ENCODE data around the gene ADRA2C.

Gene ADRA2C

GRCh38 chr4:3733195-3733594, 33.0 kb upstream of the ADRA2C start:
- DNase-seq = no peak

DNA sequence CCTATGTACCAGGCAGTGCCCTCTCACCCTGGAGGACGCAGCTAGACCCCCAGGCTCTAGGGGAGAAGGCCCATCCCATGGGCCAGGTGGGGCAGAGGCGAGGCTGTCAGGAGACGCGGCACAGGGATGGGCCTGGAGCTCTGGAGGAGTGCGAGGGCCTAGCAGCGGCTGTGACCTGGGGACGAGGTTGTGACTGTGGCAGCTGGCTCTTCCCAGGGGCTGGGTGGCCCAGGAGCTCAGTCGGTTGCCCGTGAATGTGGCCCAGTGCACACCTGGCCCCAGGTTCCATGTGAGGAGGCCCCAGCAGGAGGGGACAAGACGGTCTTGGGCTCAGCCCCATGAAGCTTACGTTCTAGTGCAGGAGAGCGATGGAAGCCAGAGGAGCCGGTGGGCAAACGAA, 31.0 kb upstream of the ADRA2C start:
- no peak for DNase-seq

GRCh38 chr4:3736290-3736689, 29.9 kb upstream of the ADRA2C start:
- DNase-seq = no peak

DNA sequence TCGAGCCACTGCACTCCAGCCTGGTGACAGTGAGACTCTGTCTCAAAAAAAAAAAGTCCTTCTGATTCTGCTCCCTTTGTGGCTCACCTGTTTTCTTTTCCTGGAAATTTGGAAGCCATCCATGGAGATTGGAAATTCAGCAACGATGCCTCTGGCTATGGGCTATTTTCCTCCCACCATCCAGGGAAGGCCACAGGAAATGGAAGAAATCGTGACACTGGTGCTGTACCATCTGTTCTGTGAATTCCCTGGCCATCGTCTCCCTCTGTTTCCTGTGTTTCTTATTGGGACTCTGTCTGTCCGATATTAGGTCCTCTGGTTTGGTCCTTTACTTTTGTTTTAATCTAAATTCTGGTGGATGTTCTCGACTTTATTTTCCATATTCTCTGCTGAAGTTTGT, 29.4 kb upstream of the ADRA2C start:
- no peak for DNase-seq

- no peak for DNase-seq
Measured at GRCh38 chr4:3739577-3739976, 26.6 kb upstream of the ADRA2C start.

DNA sequence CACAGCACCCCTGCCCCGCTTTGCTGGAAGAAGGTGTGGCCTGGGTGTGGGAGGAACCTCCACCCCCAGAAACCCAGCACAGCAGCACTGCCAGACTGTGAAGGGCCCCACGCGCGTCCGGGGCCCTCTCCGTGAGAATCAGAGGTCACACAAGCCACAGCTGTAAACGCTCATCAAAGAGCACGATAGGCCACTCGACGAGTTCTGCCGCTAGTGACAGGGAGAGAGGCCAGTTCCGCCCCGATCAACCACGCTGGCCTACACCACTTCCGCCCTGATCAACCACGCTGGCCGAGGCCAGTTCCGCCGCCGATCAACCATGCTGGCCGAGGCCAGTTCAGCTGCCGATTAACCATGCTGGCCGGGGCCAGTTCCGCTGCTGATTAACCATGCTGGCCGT, 25.9 kb upstream of the ADRA2C start:
- no peak for DNase-seq

DNA sequence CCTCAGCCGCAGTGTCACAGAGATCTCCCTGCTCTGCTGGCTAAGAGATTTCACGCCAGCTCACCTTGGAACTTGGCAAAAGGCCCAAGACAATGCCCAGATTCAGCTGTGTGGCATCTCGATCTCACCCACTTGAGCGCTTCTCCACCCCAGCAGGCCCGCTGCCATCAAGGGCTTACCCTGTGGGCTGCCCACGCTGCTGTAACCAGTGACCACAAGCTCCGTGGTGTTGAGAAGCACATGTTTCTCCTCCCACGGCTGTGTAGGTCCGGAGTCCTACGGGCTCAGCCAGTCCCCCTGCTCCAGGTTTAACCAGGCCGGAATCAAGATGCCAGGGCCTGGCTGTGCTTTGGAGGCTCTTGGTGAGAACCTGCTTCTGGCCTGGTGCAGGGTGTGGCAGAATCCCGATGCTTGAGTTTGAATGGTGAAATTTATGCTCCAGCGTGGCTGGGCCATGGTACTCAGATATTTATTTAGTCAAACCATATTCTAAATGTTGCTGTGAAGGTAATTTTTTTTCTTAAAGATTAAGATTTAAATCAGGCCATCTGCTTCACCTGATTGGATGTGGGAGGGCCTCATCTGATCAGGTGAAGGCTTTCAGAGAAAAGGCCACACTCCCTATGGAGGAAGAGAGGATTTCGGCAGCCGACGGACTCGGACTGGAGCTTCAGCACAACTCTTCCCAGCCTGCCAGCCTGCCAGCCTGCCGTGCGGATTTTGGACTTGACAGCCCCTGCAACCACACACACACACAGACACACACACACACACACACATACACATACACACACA, 24.8 kb upstream of the ADRA2C start:
- DNase-seq = no peak

GRCh38 chr4:3742610-3743009, 23.6 kb upstream of the ADRA2C start:
- no peak for DNase-seq

GRCh38 chr4:3744232-3744631, 22.0 kb upstream of the ADRA2C start:
- DNase-seq = no peak

- DNase-seq = no peak
Measured at GRCh38 chr4:3744901-3745300, 21.3 kb upstream of the ADRA2C start.

DNA sequence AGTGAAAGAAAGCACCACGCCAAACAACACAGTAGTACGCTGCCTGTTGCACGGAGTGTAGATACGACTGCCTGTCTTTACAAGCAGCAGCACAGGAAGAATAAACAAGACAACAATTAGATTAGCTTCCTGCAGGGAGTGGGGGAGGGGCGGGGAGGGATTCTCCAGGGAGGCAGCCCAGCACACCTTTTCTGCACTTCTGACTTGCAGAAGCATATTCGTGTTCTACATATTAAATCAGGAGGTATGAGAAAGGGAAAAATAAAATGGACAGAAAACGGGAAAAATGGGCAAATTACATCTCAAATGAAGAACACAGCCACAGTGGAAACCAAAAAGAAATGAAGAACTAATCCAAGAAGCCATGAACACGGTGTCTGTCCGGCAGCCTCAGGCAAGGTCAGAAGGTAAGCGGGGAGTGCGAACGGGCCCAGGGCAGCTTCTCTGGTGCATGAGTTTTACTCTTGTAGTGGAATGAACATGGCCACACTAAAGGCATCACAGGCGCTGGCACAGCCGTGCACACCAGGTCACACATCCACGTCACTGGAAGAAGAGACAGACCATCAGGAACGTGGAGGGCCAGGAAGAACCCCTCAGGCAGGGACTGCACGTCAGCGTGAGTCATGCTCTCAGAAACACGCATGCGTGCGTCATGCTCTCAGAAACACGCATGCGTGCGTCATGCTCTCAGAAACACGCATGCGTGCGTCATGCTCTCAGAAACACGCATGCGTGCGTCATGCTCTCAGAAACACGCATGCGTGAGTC, 20.1 kb upstream of the ADRA2C start:
- DNase-seq = no peak

- no peak for DNase-seq
Measured at GRCh38 chr4:3746701-3747580, 19.2 kb upstream of the ADRA2C start.

DNA sequence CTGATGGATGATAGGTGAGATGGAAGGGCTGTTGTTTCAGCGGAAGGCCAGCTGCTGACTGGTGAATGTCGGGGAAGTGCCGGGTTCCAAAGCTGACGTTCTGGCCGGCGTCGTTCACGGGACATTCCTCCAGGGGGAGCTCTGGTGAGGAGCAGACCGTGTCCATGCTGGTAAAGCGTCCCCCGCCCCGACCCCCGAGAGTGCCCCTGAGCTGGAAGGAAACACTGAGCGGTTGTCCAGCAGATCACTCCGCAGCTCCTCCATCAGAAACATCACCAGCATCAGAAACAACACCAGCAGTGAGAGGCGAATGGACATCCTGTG, 18.6 kb upstream of the ADRA2C start:
- DNase-seq = no peak

- no peak for DNase-seq
Measured at GRCh38 chr4:3748136-3748898, 17.9 kb upstream of the ADRA2C start.

DNA sequence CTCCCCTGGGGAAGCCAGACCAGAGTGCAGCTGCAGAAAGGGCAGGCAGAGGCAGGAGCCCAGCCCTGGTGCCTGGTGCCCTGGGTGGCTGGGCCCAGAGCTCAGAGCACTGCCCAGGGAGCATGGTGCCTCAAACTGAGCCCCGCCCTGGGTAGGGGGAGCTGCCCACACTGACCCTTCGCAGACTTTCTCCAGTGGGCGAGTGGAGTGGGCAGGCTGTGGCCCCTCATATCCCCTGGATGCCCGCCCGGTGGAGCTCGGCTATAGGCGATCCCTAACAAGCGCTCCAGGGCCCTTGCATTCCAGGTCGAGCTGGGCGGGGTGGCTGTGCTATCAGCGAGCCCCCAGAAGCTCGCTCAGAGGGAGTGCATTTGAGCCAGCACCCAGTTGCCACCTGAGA, 17.1 kb upstream of the ADRA2C start:
- DNase-seq = no peak

DNA sequence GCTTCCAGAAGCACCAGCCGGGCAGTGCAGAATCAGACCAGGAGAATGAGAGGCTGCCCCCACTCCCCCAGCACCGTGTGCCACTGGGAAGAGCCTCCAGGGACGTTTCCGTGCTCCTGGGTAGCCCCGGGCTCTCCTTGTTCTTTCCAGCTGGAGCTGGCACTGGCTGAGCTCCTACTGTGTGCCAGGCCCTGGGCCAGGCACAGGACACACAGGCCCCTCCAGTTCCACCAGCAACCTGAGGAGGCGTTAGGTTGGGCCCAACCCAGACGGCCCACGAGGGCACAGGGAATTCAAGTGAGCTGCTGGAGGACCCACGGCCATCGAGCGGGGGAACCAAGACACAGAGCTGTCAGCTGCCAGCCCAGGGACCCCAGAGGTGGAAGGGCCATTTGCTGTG, 15.9 kb upstream of the ADRA2C start:
- DNase-seq = no peak

DNA sequence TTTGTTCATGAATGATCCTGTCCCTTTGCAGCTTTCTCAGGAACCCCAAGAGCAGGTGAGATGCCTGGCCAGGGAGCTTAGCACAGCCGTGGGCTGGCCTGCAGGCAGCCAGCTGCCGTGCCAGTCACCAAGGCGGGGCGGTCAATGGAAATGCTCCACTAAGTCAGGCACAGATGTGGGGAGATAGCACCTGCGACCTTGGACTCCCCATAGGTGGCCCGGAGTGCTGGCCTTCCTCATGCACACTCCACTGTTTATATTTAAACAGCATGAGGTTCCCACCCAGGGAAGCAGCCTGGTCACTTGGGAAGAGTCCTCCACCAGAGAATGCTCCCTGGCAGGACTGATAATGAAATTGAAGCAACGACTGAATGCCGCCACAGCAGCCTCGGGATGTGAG, 14.2 kb upstream of the ADRA2C start:
- no peak for DNase-seq

- no peak for DNase-seq
Measured at GRCh38 chr4:3753726-3754412, 12.3 kb upstream of the ADRA2C start.

DNA sequence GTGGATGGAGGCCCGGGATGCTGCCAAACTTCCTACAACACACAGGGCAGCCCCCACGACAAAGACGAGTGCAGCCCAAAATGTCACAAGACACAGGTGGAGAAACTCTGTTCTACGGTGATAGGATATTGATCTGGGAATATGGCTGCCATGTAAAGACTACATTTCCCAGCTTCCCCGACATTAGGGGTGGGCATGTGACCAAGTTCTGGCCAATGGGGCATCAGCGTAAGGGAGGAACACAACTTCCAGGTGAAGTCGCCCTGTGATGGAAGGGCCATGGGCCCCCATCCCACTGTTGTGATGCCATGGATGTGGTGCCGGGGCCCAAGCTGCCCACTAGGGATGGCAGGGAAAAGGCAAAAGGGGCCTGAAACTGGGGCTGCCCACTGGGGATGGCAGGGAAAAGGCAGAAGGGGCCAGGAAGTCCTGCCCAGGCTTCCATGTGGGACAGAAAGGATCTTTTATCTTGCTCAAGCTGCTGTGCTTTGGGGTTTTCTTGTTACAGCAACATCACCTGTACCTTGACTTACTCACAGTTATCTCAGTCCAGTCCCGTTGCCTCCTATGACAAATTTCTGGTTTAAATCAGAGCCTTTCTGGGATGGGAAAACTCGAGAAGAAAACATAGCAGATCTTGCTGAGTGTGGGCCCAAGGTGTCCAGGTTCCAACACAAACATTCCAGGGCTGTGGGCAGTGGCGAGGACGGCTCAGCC, 9.7 kb upstream of the ADRA2C start:
- DNase-seq = no peak

DNA sequence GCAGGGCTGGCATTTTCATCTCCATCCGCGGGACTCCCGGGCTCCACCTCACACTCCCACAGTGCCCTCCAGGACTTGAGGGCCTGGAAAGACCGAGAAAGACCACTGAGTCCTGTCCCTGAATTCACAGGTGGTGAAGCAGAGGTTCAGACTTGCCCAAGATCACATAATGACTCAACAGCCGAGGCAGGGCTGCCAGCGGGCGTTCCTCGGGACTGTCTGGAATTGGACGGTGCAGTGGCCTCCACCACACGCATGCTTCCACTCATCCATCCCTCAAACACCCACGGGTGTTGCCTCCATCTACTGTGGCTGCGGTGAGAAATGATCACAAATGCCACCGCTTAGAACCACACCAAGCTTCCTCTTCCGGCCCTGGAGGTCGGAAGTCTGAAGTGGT, 6.9 kb upstream of the ADRA2C start:
- no peak for DNase-seq

DNA sequence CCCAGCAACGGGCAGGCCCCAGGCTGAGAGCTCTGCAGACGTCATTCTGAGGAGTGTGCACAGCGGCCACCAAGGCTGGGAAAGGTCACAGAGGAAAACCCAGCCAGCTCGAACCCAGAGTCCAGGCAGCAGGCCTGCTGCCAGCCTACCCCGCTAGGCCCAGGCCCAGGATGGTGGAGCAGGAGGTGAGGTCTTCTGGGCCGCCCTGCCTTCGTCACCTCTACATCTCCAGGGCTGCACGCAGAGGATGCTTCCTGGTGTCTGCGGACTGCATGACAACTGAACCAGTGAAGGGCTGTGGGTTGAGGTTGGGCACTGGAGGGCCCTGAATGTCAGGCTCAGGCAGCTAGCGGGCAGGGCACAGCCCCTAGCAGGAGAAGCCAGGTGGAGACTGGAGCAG, 5.8 kb upstream of the ADRA2C start:
- no peak for DNase-seq

Measured in fibroblast of skin of abdomen (primary cell).